HG03342 (cell line): ENCODE results near the gene HMBS.
A peak's percentile ranks its signal among the peaks of the same experiment; 100 is the strongest.
"Not testable (repeated sequence)": the region's sequence is repeated elsewhere in the genome, so short reads cannot be mapped to it uniquely, and the experiment has no call there.

ENCODE experiments used
- ATAC-seq: cut with Tn5 transposase; IDR thresholded peaks from one replicate; pipeline ENCODE4 v1.9.1; 2021; ENCODE audit warnings: mild to moderate bottlenecking, moderate library complexity; ENCODE audit not compliant: unreplicated experiment

The HMBS gene

GRCh38 chr11:119084663-119085436 lies at the start of gene HMBS:
Gene HMBS, plus strand, starts transcription at chr11:119084881. Its CDS starts 153 bp downstream, at chr11:119085034.
- peak; percentile 84 for ATAC-seq

- no peak for ATAC-seq
These were observed 45.8 kb upstream of the HMBS start for GRCh38 chr11:119038884-119039283.

- ATAC-seq = not testable (repeated sequence)
These were observed 45.2 kb upstream of the HMBS start for GRCh38 chr11:119039471-119039870.

GRCh38 chr11:119041821-119042514 lies 42.7 kb upstream of the HMBS start:
- no peak for ATAC-seq

- ATAC-seq = no peak
These were observed 41.8 kb upstream of the HMBS start for GRCh38 chr11:119042927-119043326.

GRCh38 chr11:119044708-119045107 lies 40.0 kb upstream of the HMBS start:
- no peak for ATAC-seq

GRCh38 chr11:119046489-119046888 lies 38.2 kb upstream of the HMBS start:
- no peak for ATAC-seq

GRCh38 chr11:119047205-119047604 lies 37.5 kb upstream of the HMBS start:
- no peak for ATAC-seq

GRCh38 chr11:119048644-119049043 lies 36.0 kb upstream of the HMBS start:
- no peak for ATAC-seq

- no peak for ATAC-seq
These were observed 35.6 kb upstream of the HMBS start for GRCh38 chr11:119049081-119049480.

- ATAC-seq = peak; percentile 48
These were observed 33.1 kb upstream of the HMBS start for GRCh38 chr11:119051440-119052162.

- ATAC-seq = no peak
These were observed 32.4 kb upstream of the HMBS start for GRCh38 chr11:119052163-119052814.

- ATAC-seq = no peak
These were observed 30.3 kb upstream of the HMBS start for GRCh38 chr11:119054418-119054817.

GRCh38 chr11:119055901-119056300 lies 28.8 kb upstream of the HMBS start:
- no peak for ATAC-seq

GRCh38 chr11:119056421-119056999 lies 28.2 kb upstream of the HMBS start:
- ATAC-seq = peak; percentile 6

GRCh38 chr11:119057000-119057769 lies 27.5 kb upstream of the HMBS start, which contains the start of gene HYOU1:
Gene HYOU1, minus strand, starts transcription at chr11:119057205. Its CDS starts 1,045 bp downstream, at chr11:119056160.
- peak; percentile 90 for ATAC-seq

- ATAC-seq = not testable (repeated sequence)
These were observed 25.6 kb upstream of the HMBS start for GRCh38 chr11:119059128-119059527.

GRCh38 chr11:119061256-119061655 lies 23.4 kb upstream of the HMBS start:
- ATAC-seq = no peak

GRCh38 chr11:119062779-119063178 lies 21.9 kb upstream of the HMBS start:
- ATAC-seq = no peak

- no peak for ATAC-seq
These were observed 19.3 kb upstream of the HMBS start for GRCh38 chr11:119065369-119065768.
